Activated CD4-positive, alpha-beta T cell treated with anti-CD3 and anti-CD28 coated beads, Interleukin-2, amount 10 ng/mL, durations not matched to agents 24 days and 14 days (primary cell): Measurements from ENCODE around the gene GALK2. TPM values are rescaled to one million over a fixed set of nuclear protein-coding genes. Genes with fewer than 3 reads are reported as not detected.

ENCODE experiments used
- DNase-seq: peaks from one replicate; pipeline ENCODE4 v3.0.0; 2022
- H3K27ac Mint-ChIP-seq: one replicate; pipeline ENCODE4 v1.8.0; 2022; ENCODE audit warnings: mild to moderate bottlenecking, mixed read lengths
- H3K27me3 Mint-ChIP-seq: one replicate; pipeline ENCODE4 v1.8.0; 2022; ENCODE audit warnings: mixed read lengths
- H3K36me3 Mint-ChIP-seq: one replicate; pipeline ENCODE4 v1.8.0; 2022; ENCODE audit warnings: low read depth, mild to moderate bottlenecking, mixed read lengths
- H3K4me1 Mint-ChIP-seq: one replicate; pipeline ENCODE4 v1.8.0; 2021; ENCODE audit warnings: mixed read lengths
- H3K4me3 Mint-ChIP-seq: one replicate; pipeline ENCODE4 v1.8.0; 2022; ENCODE audit warnings: mild to moderate bottlenecking, moderate library complexity, mixed read lengths
- H3K9me3 Mint-ChIP-seq: one replicate; pipeline ENCODE4 v1.8.0; 2021; ENCODE audit warnings: mixed read lengths
- intact Hi-C: fragments of 100-400 bp; cut with micrococcal nuclease; formaldehyde crosslinking; loops from one replicate; pipeline ENCODE4 v1.15.1; 2023
- total RNA-seq: library from RNA; stranded (reverse); gene quantifications from 2 replicates; pipeline ENCODE4 v1.2.3, GENCODE V29; 2022

The GALK2 gene
- total RNA-seq, 1 donor from 2014 or later = 25.5 TPM

GRCh38 chr15:49290191-49290590 lies 120.1 kb downstream of the GALK2 start:
- H3K27ac Mint-ChIP-seq = peak overlapping the region; percentile 39
- H3K27me3 Mint-ChIP-seq = no peaks in the 10 kb centered on the region
- intact Hi-C loops = no loop called here
- peaks cover 26% of the 10 kb centered on the region for H3K9me3 Mint-ChIP-seq
- H3K4me3 Mint-ChIP-seq = no peak overlapping the region
- peaks cover 70% of the 10 kb centered on the region for H3K36me3 Mint-ChIP-seq
- DNase-seq = no peak
- H3K4me1 Mint-ChIP-seq = peaks cover 42% of the 10 kb centered on the region

- Mint-ChIP-seq H3K4me3 (no peak overlapping the region), H3K4me1 (peaks cover 11% of the 10 kb centered on the region), H3K9me3 (peaks cover 24% of the 10 kb centered on the region), H3K27me3 (no peaks in the 10 kb centered on the region), H3K27ac (no peak overlapping the region), H3K36me3 (peaks cover 66% of the 10 kb centered on the region)
- DNase-seq = no peak
- intact Hi-C loops = no loop called here
These were observed 123.9 kb downstream of the GALK2 start for GRCh38 chr15:49293941-49294340.

GRCh38 chr15:49296258-49296657 lies 126.2 kb downstream of the GALK2 start:
- Mint-ChIP-seq H3K4me1 (peaks cover 6% of the 10 kb centered on the region), H3K4me3 (no peak overlapping the region), H3K27ac (no peak overlapping the region), H3K36me3 (peaks cover 59% of the 10 kb centered on the region), H3K27me3 (no peaks in the 10 kb centered on the region), H3K9me3 (peaks cover 39% of the 10 kb centered on the region)
- intact Hi-C loops = no loop called here
- DNase-seq = no peak

- Mint-ChIP-seq H3K4me1 (peaks cover 4% of the 10 kb centered on the region), H3K27me3 (no peaks in the 10 kb centered on the region), H3K9me3 (peaks cover 36% of the 10 kb centered on the region), H3K36me3 (peaks cover 54% of the 10 kb centered on the region), H3K27ac (no peak overlapping the region), H3K4me3 (no peak overlapping the region)
- intact Hi-C loops = no loop called here
- no peak for DNase-seq
These were observed 127.5 kb downstream of the GALK2 start for GRCh38 chr15:49297584-49297983.

- H3K36me3 Mint-ChIP-seq = peaks cover 50% of the 10 kb centered on the region
- no peak overlapping the region for H3K4me3 Mint-ChIP-seq
- no peak for DNase-seq
- intact Hi-C loops = no loop called here
- H3K9me3 Mint-ChIP-seq = peaks cover 28% of the 10 kb centered on the region
- H3K27ac Mint-ChIP-seq = no peak overlapping the region
- H3K4me1 Mint-ChIP-seq = peaks cover 6% of the 10 kb centered on the region
- no peaks in the 10 kb centered on the region for H3K27me3 Mint-ChIP-seq
These were observed 130.8 kb downstream of the GALK2 start for GRCh38 chr15:49300856-49301255.

GRCh38 chr15:49301562-49301961 lies 131.5 kb downstream of the GALK2 start:
- Mint-ChIP-seq H3K27me3 (no peaks in the 10 kb centered on the region), H3K4me1 (peaks cover 6% of the 10 kb centered on the region), H3K9me3 (peaks cover 28% of the 10 kb centered on the region), H3K27ac (no peak overlapping the region), H3K36me3 (peaks cover 44% of the 10 kb centered on the region), H3K4me3 (no peak overlapping the region)
- DNase-seq = no peak
- intact Hi-C loops = no loop called here

- peaks cover 6% of the 10 kb centered on the region for H3K4me1 Mint-ChIP-seq
- H3K27ac Mint-ChIP-seq = no peak overlapping the region
- peaks cover 38% of the 10 kb centered on the region for H3K36me3 Mint-ChIP-seq
- intact Hi-C loops = no loop called here
- H3K27me3 Mint-ChIP-seq = no peaks in the 10 kb centered on the region
- no peak overlapping the region for H3K4me3 Mint-ChIP-seq
- H3K9me3 Mint-ChIP-seq = peaks cover 22% of the 10 kb centered on the region
- DNase-seq = no peak
These were observed 133.0 kb downstream of the GALK2 start for GRCh38 chr15:49303003-49303402.

- H3K27me3 Mint-ChIP-seq = no peaks in the 10 kb centered on the region
These were observed 136.5 kb downstream of the GALK2 start for GRCh38 chr15:49306551-49306950.

GRCh38 chr15:49308686-49309085 lies 138.6 kb downstream of the GALK2 start:
- H3K4me1 Mint-ChIP-seq = peaks cover 5% of the 10 kb centered on the region
- H3K36me3 Mint-ChIP-seq = peaks cover 35% of the 10 kb centered on the region
- intact Hi-C loops = no loop called here
- peaks cover 4% of the 10 kb centered on the region for H3K9me3 Mint-ChIP-seq
- no peak overlapping the region for H3K4me3 Mint-ChIP-seq
- no peaks in the 10 kb centered on the region for H3K27me3 Mint-ChIP-seq
- no peak for DNase-seq
- no peak overlapping the region for H3K27ac Mint-ChIP-seq

More at GRCh38 chr15:49306551-49306950, 136.5 kb downstream of the GALK2 start:
- DNase-seq = no peak
- H3K4me3 Mint-ChIP-seq = no peak overlapping the region
- no peak overlapping the region for H3K27ac Mint-ChIP-seq
- intact Hi-C loops = no loop called here
- H3K4me1 Mint-ChIP-seq = peaks cover 5% of the 10 kb centered on the region
- H3K9me3 Mint-ChIP-seq = peaks cover 7% of the 10 kb centered on the region
- H3K36me3 Mint-ChIP-seq = peaks cover 37% of the 10 kb centered on the region

GRCh38 chr15:49309889-49310288 lies 139.8 kb downstream of the GALK2 start:
- peaks cover 8% of the 10 kb centered on the region for H3K9me3 Mint-ChIP-seq
- intact Hi-C loops = no loop called here
- no peak for DNase-seq
- H3K36me3 Mint-ChIP-seq = peaks cover 26% of the 10 kb centered on the region
- H3K27me3 Mint-ChIP-seq = no peaks in the 10 kb centered on the region
- H3K4me3 Mint-ChIP-seq = no peak overlapping the region
- H3K27ac Mint-ChIP-seq = no peak overlapping the region
- H3K4me1 Mint-ChIP-seq = peaks cover 5% of the 10 kb centered on the region

- peaks cover 13% of the 10 kb centered on the region for H3K9me3 Mint-ChIP-seq
- H3K4me3 Mint-ChIP-seq = no peak overlapping the region
- DNase-seq = no peak
- intact Hi-C loops = no loop called here
- H3K4me1 Mint-ChIP-seq = peaks cover 3% of the 10 kb centered on the region
- H3K27me3 Mint-ChIP-seq = no peaks in the 10 kb centered on the region
- no peak overlapping the region for H3K27ac Mint-ChIP-seq
- peaks cover 24% of the 10 kb centered on the region for H3K36me3 Mint-ChIP-seq
These were observed 143.6 kb downstream of the GALK2 start for GRCh38 chr15:49313650-49314049.

- Mint-ChIP-seq H3K27ac (no peak overlapping the region), H3K4me1 (peaks cover 3% of the 10 kb centered on the region), H3K27me3 (no peaks in the 10 kb centered on the region), H3K36me3 (peaks cover 29% of the 10 kb centered on the region), H3K9me3 (peaks cover 13% of the 10 kb centered on the region), H3K4me3 (no peak overlapping the region)
- intact Hi-C loops = no loop called here
- no peak for DNase-seq
These were observed 144.7 kb downstream of the GALK2 start for GRCh38 chr15:49314716-49315115.

GRCh38 chr15:49315391-49315823 lies 145.4 kb downstream of the GALK2 start:
- DNase-seq = no peak
- H3K4me1 Mint-ChIP-seq = no peaks in the 10 kb centered on the region
- H3K27me3 Mint-ChIP-seq = no peaks in the 10 kb centered on the region
- H3K36me3 Mint-ChIP-seq = peaks cover 30% of the 10 kb centered on the region
- H3K27ac Mint-ChIP-seq = no peak overlapping the region
- no peak overlapping the region for H3K4me3 Mint-ChIP-seq
- peaks cover 13% of the 10 kb centered on the region for H3K9me3 Mint-ChIP-seq
- intact Hi-C loops = no loop called here

GRCh38 chr15:49320351-49320750 lies 150.3 kb downstream of the GALK2 start:
- no peak overlapping the region for H3K27ac Mint-ChIP-seq
- no peak overlapping the region for H3K4me3 Mint-ChIP-seq
- H3K9me3 Mint-ChIP-seq = peaks cover 5% of the 10 kb centered on the region
- intact Hi-C loops = no loop called here
- no peak for DNase-seq
- H3K27me3 Mint-ChIP-seq = no peaks in the 10 kb centered on the region
- H3K4me1 Mint-ChIP-seq = no peaks in the 10 kb centered on the region
- peaks cover 32% of the 10 kb centered on the region for H3K36me3 Mint-ChIP-seq

- no peaks in the 10 kb centered on the region for H3K27me3 Mint-ChIP-seq
- peaks cover 30% of the 10 kb centered on the region for H3K36me3 Mint-ChIP-seq
These were observed 153.2 kb downstream of the GALK2 start for GRCh38 chr15:49323207-49323606.

More at GRCh38 chr15:49323207-49323606, 153.2 kb downstream of the GALK2 start:
- Mint-ChIP-seq H3K4me3 (no peak overlapping the region), H3K4me1 (no peaks in the 10 kb centered on the region), H3K9me3 (no peaks in the 10 kb centered on the region), H3K27ac (no peak overlapping the region)
- intact Hi-C loops = no loop called here
- no peak for DNase-seq
